Endothelial cell of umbilical vein (primary cell): ENCODE results near the gene CARD19.

ENCODE experiments used
- CTCF ChIP-seq, 2 donors: IDR thresholded peaks; 1 replicate in 1 of 2; 2 replicates in 1 of 2; pipeline ENCODE4 v1.5.1; 2011; ENCODE audit warnings: low read length in 2 of 2, mild to moderate bottlenecking in 2 of 2, moderate library complexity in 2 of 2, control low read depth in 1 of 2, inconsistent platforms in 1 of 2, low read depth in 1 of 2; ENCODE audit not compliant: insufficient read depth in 1 of 2; ENCODE audit errors: extremely low read depth in 1 of 2
- EZH2 ChIP-seq: IDR thresholded peaks from 2 replicates; pipeline ENCODE4 v1.6.1; 2012; ENCODE audit warnings: borderline replicate concordance, low read depth, mild to moderate bottlenecking, moderate library complexity, low read length, inconsistent platforms; ENCODE audit not compliant: severe bottlenecking
- FOS ChIP-seq: IDR thresholded peaks from 2 replicates; pipeline ENCODE4 v1.6.1; 2011; ENCODE audit warnings: mild to moderate bottlenecking, low read length, moderate library complexity, borderline replicate concordance; ENCODE audit not compliant: insufficient read depth
- GATA2 ChIP-seq: IDR thresholded peaks from 2 replicates; pipeline ENCODE4 v1.7.0; 2011; ENCODE audit warnings: low read depth, mild to moderate bottlenecking, moderate library complexity, mixed read lengths, low read length; ENCODE audit not compliant: insufficient read length, insufficient read depth
- JUN ChIP-seq: IDR thresholded peaks from 2 replicates; pipeline ENCODE4 v1.6.1; 2011; ENCODE audit warnings: borderline replicate concordance, low read depth; ENCODE audit not compliant: insufficient read length, insufficient read depth
- MAX ChIP-seq: IDR thresholded peaks from 2 replicates; pipeline ENCODE4 v1.6.1; 2011; ENCODE audit not compliant: insufficient read depth, insufficient read length
- MYC ChIP-seq: IDR thresholded peaks from one replicate; pipeline ENCODE4 v1.6.1; 2011; ENCODE audit warnings: mild to moderate bottlenecking, low read depth, low read length
- POLR2A ChIP-seq: IDR thresholded peaks from 2 replicates; pipeline ENCODE4 v1.6.1; 2012; ENCODE audit warnings: low read depth, mild to moderate bottlenecking, control low read depth, low read length
- POLR2AphosphoS5 ChIP-seq: IDR thresholded peaks from 2 replicates; pipeline ENCODE4 v1.6.1; 2012; ENCODE audit warnings: low read depth, mild to moderate bottlenecking, control low read depth, low read length, moderate library complexity; ENCODE audit not compliant: insufficient read depth

GRCh38 chr9:93117924-93118862, 22.2 kb downstream of the CARD19 start:
- TF ChIP-seq CTCF (IDR thresholded peaks at IDR 0.05; ENCODE audit: extremely low read depth in 1 of 2, insufficient read depth in 1 of 2, low read depth in 1 of 2, low read length in 2 of 2) (no peak), JUN (no peak), EZH2 (no peak), POLR2AphosphoS5 (no peak), POLR2A (no peak), GATA2 (no peak), MAX (no peak), MYC (no peak), FOS (no peak)
